Endothelial cell of umbilical vein (primary cell): ENCODE measurements around the gene ZSWIM4. TPM values are rescaled to one million over a fixed set of nuclear protein-coding genes. Genes with fewer than 3 reads are reported as not detected.
A peak's percentile ranks its signal among the peaks of the same experiment; 100 is the strongest.

ENCODE experiments used
- BruUV-seq: library from RNA; stranded (reverse); fragments of 400-500 nt; replicated peaks from 2 replicates; lab custom pipeline; 2021; lab: Mats Ljungman, UMichigan
- CTCF ChIA-PET: fragments of 300-600, 350-600 bp; sonication (Branson Sonifier 250); formaldehyde crosslinking; loops from one replicate; lab custom pipeline; 2021; ENCODE audit warnings: antibody characterized with exemption, inconsistent platforms; lab: Charles Lee
- POLR2A ChIA-PET: fragments of 300-600, 350-600 bp; sonication (Branson Sonifier 250); formaldehyde crosslinking; loops from one replicate; lab custom pipeline; 2021; ENCODE audit warnings: antibody characterized with exemption, inconsistent platforms; lab: Charles Lee
- DNase-seq: peaks from one replicate; pipeline ENCODE4 v3.0.0-alpha.2; 2011; ENCODE audit warnings: low read depth, low spot score
- FAIRE-seq: peaks from 2 replicates; lab custom pipeline; 2011; peaks lifted over from hg19 to GRCh38; lab: Jason Lieb, UNC
- H2AFZ ChIP-seq: 2 replicates; pipeline ENCODE4 v1.6.0; 2012; ENCODE audit warnings: low read depth, low read length, control low read depth, inconsistent platforms
- H3K27ac ChIP-seq: 2 replicates; pipeline ENCODE4 v1.5.1; 2011; ENCODE audit warnings: low read depth, mild to moderate bottlenecking, control low read depth, low read length, moderate library complexity; ENCODE audit not compliant: insufficient read depth
- H3K27me3 ChIP-seq, 2 experiments: 2 replicates each; pipeline versions ENCODE4 v1.6.0 to v1.6.1; 2011; ENCODE audit warnings: low read length in 2 of 2, mixed read lengths in 1 of 2; ENCODE audit not compliant: control insufficient read depth in 2 of 2, insufficient read depth in 2 of 2
- H3K36me3 ChIP-seq, 2 experiments: 2 replicates in 1 of 2; 3 replicates in 1 of 2; pipeline ENCODE4 v1.5.1; 2011; ENCODE audit warnings: low read length in 2 of 2, mild to moderate bottlenecking in 1 of 2, moderate library complexity in 1 of 2; ENCODE audit not compliant: control insufficient read depth in 2 of 2, insufficient read depth in 2 of 2; ENCODE audit errors: extremely low read depth in 1 of 2
- H3K4me1 ChIP-seq: 3 replicates; pipeline ENCODE4 v1.5.1; 2011; ENCODE audit warnings: mild to moderate bottlenecking, low read length; ENCODE audit not compliant: control insufficient read depth, insufficient read depth; ENCODE audit errors: extremely low read depth
- H3K4me2 ChIP-seq: 2 replicates; pipeline ENCODE4 v1.6.1; 2011; ENCODE audit warnings: low read length, control low read depth, mixed read lengths; ENCODE audit not compliant: insufficient read depth
- H3K4me3 ChIP-seq, 3 experiments: fragments of 200-600 bp in 1 of 3; sonication (generic), shearing (Covaris generic) in 1 of 3; replicated peaks in 1 of 3; 2 replicates each; pipeline ENCODE4 v1.5.1; 2011 to 2016; ENCODE audit warnings: control low read depth in 3 of 3, low read length in 3 of 3, mild to moderate bottlenecking in 2 of 3, inconsistent platforms in 1 of 3, low read depth in 1 of 3, moderate library complexity in 1 of 3; ENCODE audit not compliant: insufficient read depth in 1 of 3
- H3K79me2 ChIP-seq: 2 replicates; pipeline ENCODE4 v1.6.0; 2012; ENCODE audit warnings: low read length, inconsistent platforms; ENCODE audit not compliant: control insufficient read depth, insufficient read depth
- H3K9ac ChIP-seq: replicated peaks from 2 replicates; pipeline ENCODE3; 2011; ENCODE audit warnings: low read length, control low read depth; ENCODE audit not compliant: insufficient read depth; ENCODE audit errors: extremely low read depth
- H3K9me1 ChIP-seq: replicated peaks from 3 replicates; pipeline ENCODE4 v1.6.0; 2011; ENCODE audit warnings: mild to moderate bottlenecking, low read length; ENCODE audit not compliant: control insufficient read depth, insufficient read depth; ENCODE audit errors: extremely low read depth
- H3K9me3 ChIP-seq: replicated peaks from 2 replicates; pipeline ENCODE4 v1.5.1; 2012; ENCODE audit warnings: low read length, inconsistent platforms; ENCODE audit not compliant: control insufficient read depth, insufficient read depth
- H4K20me1 ChIP-seq: replicated peaks from 2 replicates; pipeline ENCODE3; 2011; ENCODE audit warnings: mild to moderate bottlenecking, low read length; ENCODE audit not compliant: control insufficient read depth, insufficient read depth; ENCODE audit errors: extremely low read depth
- EZH2 ChIP-seq: IDR thresholded peaks from 2 replicates; pipeline ENCODE4 v1.6.1; 2012; ENCODE audit warnings: borderline replicate concordance, low read depth, mild to moderate bottlenecking, moderate library complexity, low read length, inconsistent platforms; ENCODE audit not compliant: severe bottlenecking
- FOS ChIP-seq: IDR thresholded peaks from 2 replicates; pipeline ENCODE4 v1.6.1; 2011; ENCODE audit warnings: mild to moderate bottlenecking, low read length, moderate library complexity, borderline replicate concordance; ENCODE audit not compliant: insufficient read depth
- GATA2 ChIP-seq: IDR thresholded peaks from 2 replicates; pipeline ENCODE4 v1.7.0; 2011; ENCODE audit warnings: low read depth, mild to moderate bottlenecking, moderate library complexity, mixed read lengths, low read length; ENCODE audit not compliant: insufficient read length, insufficient read depth
- JUN ChIP-seq: IDR thresholded peaks from 2 replicates; pipeline ENCODE4 v1.6.1; 2011; ENCODE audit warnings: borderline replicate concordance, low read depth; ENCODE audit not compliant: insufficient read length, insufficient read depth
- MYC ChIP-seq: IDR thresholded peaks from one replicate; pipeline ENCODE4 v1.6.1; 2011; ENCODE audit warnings: mild to moderate bottlenecking, low read depth, low read length
- POLR2A ChIP-seq: IDR thresholded peaks from 2 replicates; pipeline ENCODE4 v1.6.1; 2012; ENCODE audit warnings: low read depth, mild to moderate bottlenecking, control low read depth, low read length
- POLR2AphosphoS5 ChIP-seq: IDR thresholded peaks from 2 replicates; pipeline ENCODE4 v1.6.1; 2012; ENCODE audit warnings: low read depth, mild to moderate bottlenecking, control low read depth, low read length, moderate library complexity; ENCODE audit not compliant: insufficient read depth
- dilution Hi-C: fragments of 300-500 bp; cut with MboI; formaldehyde crosslinking; loops from one replicate; pipeline ENCODE4 v1.15.0; 2019; ENCODE audit warnings: low sequenced_read_pairs; ENCODE audit not compliant: extremely low pct_ligation_motif_present
- intact Hi-C: fragments of 100-400 bp; cut with micrococcal nuclease; formaldehyde crosslinking; loops from one replicate; pipeline ENCODE4 v1.10.0; 2022
- polyA plus RNA-seq, 4 experiments: library from polyadenylated mRNA; depleted of rRNA in 3 of 4; stranded (reverse) in 3 of 4; unstranded in 1 of 4; fragments of >200 nt; gene quantifications; 2 replicates each; pipeline versions ENCODE4 v1.2.1 to v1.2.3, GENCODE V29; 2011 to 2012; ENCODE audit warnings: missing spikeins in 1 of 4
- total RNA-seq: library from RNA; stranded (reverse); gene quantifications from 2 replicates; pipeline ENCODE4 v1.2.3, GENCODE V29; 2021
- TF ChIP-seq, protein P1 (sequence below), 2 donors: IDR thresholded peaks; 1 replicate in 1 of 2; 2 replicates in 1 of 2; pipeline ENCODE4 v1.5.1; 2011; ENCODE audit warnings: low read length in 2 of 2, mild to moderate bottlenecking in 2 of 2, moderate library complexity in 2 of 2, control low read depth in 1 of 2, inconsistent platforms in 1 of 2, low read depth in 1 of 2; ENCODE audit not compliant: insufficient read depth in 1 of 2; ENCODE audit errors: extremely low read depth in 1 of 2
- TF ChIP-seq, protein P2 (sequence below): IDR thresholded peaks from 2 replicates; pipeline ENCODE4 v1.6.1; 2011; ENCODE audit not compliant: insufficient read depth, insufficient read length

ZSWIM4 gene
- total and polyA plus RNA-seq, 2 donors (not counting 3 experiments of a cell fraction or from before 2014, with no cell fraction given), result 12.7 to 26.6 TPM

DNA sequence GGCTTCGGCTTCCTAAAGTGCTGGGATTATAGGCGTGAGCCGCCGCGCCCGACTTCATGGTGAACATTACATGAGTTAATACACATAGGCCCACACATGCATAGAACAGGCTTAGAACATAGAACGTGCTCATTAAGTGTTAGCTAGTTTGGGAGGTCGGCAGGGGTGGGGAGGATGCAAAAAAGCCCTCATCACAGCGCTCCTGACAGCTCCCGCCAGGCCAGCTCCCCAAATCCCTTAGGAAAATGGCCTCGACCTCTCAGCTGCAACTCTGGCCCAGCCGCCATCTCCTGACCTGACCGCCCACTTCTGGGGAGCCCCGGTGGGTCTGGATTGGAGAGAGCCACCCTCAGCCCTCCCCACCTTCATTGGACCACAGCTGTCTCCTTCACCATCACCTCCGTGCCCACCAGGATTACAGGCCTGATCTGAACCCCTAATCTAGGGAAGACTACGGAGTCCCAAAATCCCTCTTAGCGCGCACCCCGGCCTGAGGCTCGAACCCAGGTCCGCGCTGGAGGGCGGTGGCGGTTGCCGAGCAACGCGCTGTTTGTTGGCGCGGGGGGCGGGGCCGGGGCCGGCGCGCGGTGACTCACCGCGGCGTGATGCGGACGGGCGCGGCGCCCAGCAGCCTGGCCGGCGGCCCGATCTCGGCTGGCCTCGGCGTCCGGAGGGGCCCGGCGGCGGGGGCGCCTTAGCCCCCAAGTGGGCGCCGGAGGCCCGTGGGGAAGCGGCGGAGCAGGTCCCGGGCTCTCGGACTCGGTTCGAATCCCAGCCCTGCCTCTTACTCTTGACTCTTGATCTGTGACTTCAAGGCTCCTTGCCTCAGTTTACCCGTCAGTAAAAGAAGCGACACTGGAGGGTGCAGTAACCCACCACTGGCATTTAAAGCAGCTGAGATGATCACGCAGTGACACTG lies 55.0 kb downstream of the ZSWIM4 start:
- TF ChIP-seq MYC, result no peak
- TF ChIP-seq, protein P1, sequence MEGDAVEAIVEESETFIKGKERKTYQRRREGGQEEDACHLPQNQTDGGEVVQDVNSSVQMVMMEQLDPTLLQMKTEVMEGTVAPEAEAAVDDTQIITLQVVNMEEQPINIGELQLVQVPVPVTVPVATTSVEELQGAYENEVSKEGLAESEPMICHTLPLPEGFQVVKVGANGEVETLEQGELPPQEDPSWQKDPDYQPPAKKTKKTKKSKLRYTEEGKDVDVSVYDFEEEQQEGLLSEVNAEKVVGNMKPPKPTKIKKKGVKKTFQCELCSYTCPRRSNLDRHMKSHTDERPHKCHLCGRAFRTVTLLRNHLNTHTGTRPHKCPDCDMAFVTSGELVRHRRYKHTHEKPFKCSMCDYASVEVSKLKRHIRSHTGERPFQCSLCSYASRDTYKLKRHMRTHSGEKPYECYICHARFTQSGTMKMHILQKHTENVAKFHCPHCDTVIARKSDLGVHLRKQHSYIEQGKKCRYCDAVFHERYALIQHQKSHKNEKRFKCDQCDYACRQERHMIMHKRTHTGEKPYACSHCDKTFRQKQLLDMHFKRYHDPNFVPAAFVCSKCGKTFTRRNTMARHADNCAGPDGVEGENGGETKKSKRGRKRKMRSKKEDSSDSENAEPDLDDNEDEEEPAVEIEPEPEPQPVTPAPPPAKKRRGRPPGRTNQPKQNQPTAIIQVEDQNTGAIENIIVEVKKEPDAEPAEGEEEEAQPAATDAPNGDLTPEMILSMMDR (IDR thresholded peaks at IDR 0.05; ENCODE audit: extremely low read depth in 1 of 2, insufficient read depth in 1 of 2, low read depth in 1 of 2, low read length in 2 of 2), result no peak
- no peak for TF ChIP-seq EZH2
- TF ChIP-seq GATA2, result no peak
- peak; percentile 40 for TF ChIP-seq POLR2A
- no peak for TF ChIP-seq JUN
- peak; percentile 90 for TF ChIP-seq POLR2AphosphoS5
- peak; percentile 86 for TF ChIP-seq FOS
- TF ChIP-seq, protein P2, sequence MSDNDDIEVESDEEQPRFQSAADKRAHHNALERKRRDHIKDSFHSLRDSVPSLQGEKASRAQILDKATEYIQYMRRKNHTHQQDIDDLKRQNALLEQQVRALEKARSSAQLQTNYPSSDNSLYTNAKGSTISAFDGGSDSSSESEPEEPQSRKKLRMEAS, result no peak
- CTCF ChIA-PET, result interaction anchor here (0.6 to 3.6 kb wide), 4 partner anchors 10 to 55 kb away, joined by 3 to 42 read pairs (median 4); partner anchors contain the start of gene ZSWIM4
- H3K4me1 ChIP-seq, result peaks cover 36% of the 10 kb centered on the region

More for the DNA sequence above, 55.0 kb downstream of the ZSWIM4 start:
- no TSS peak for BruUV-seq
- intact Hi-C loops (loop anchor here (2.0 kb wide), 2 partner anchors 119 to 699 kb away; partner anchors contain the start of genes IER2 and STX10), dilution Hi-C loops (no loop called here)
- Histone ChIP-seq H2AFZ (peak overlapping the region; percentile 60), H3K4me3 (peak overlapping the region in 1 of 3 experiments; percentile 25), H3K27ac (peak overlapping the region; percentile 100), H3K4me2 (peak overlapping the region; percentile 84), H3K79me2 (no peaks in the 10 kb centered on the region), H3K36me3 (no peaks in the 10 kb centered on the region), H3K9me1 (no peaks in the 10 kb centered on the region), H3K27me3 (no peaks in the 10 kb centered on the region), H3K9me3 (no peaks in the 10 kb centered on the region), H3K9ac (peak overlapping the region; percentile 99), H4K20me1 (no peaks in the 10 kb centered on the region)
- peak; percentile 82 for DNase-seq
- FAIRE-seq, result no peak
- POLR2A ChIA-PET, result interaction anchor here (0.5 to 1.5 kb wide), 4 partner anchors 9 to 29 kb away, joined by 3 to 11 read pairs (median 5); no protein-coding TSS in a partner anchor
